Mesenchymal stem cell (in vitro differentiated cells and primary cell): Measurements from ENCODE around the gene PTPN20.

Experiments
- DNase-seq: peaks from one replicate; pipeline ENCODE4 v3.0.0-alpha.2; 2013
- H2AFZ ChIP-seq: one replicate; pipeline ENCODE4 v1.6.1; 2013; ENCODE audit warnings: low read depth, mild to moderate bottlenecking, control low read depth, inconsistent platforms, low read length, moderate library complexity
- H2AK5ac ChIP-seq: 2 replicates; pipeline ENCODE4 v1.6.1; 2013; ENCODE audit warnings: low read length, moderate library complexity, mild to moderate bottlenecking, inconsistent platforms; ENCODE audit not compliant: severe bottlenecking
- H2BK120ac ChIP-seq: one replicate; pipeline ENCODE4 v1.6.1; 2013; ENCODE audit warnings: low read depth, mild to moderate bottlenecking, inconsistent platforms, low read length, moderate library complexity
- H2BK12ac ChIP-seq, 2 experiments: one replicate each; pipeline ENCODE4 v1.6.1; 2013; ENCODE audit warnings: inconsistent platforms in 2 of 2, low read length in 2 of 2, mild to moderate bottlenecking in 2 of 2, moderate library complexity in 2 of 2, control low read depth in 1 of 2
- H2BK15ac ChIP-seq: one replicate; pipeline ENCODE4 v1.6.1; 2013; ENCODE audit warnings: mild to moderate bottlenecking, low read depth, inconsistent platforms; ENCODE audit not compliant: poor library complexity, severe bottlenecking
- H2BK5ac ChIP-seq: 2 replicates; pipeline ENCODE4 v1.6.1; 2013; ENCODE audit warnings: low read depth, mild to moderate bottlenecking, low read length, control low read depth, inconsistent platforms; ENCODE audit not compliant: poor library complexity, severe bottlenecking
- H3K14ac ChIP-seq, 2 experiments: one replicate each; pipeline ENCODE4 v1.6.1; 2013; ENCODE audit warnings: inconsistent platforms in 2 of 2, low read length in 2 of 2, control low read depth in 1 of 2, mild to moderate bottlenecking in 1 of 2, moderate library complexity in 1 of 2
- H3K18ac ChIP-seq, 2 experiments: one replicate each; pipeline ENCODE4 v1.6.1; 2013; ENCODE audit warnings: inconsistent platforms in 2 of 2, low read length in 2 of 2, control low read depth in 1 of 2, low read depth in 1 of 2, mild to moderate bottlenecking in 1 of 2
- H3K23ac ChIP-seq, 2 experiments: one replicate each; pipeline ENCODE4 v1.6.1; 2013; ENCODE audit warnings: inconsistent platforms in 2 of 2, low read length in 2 of 2, mild to moderate bottlenecking in 2 of 2, moderate library complexity in 2 of 2, control low read depth in 1 of 2
- H3K27ac ChIP-seq: 2 replicates; pipeline ENCODE4 v1.5.1; 2013; ENCODE audit warnings: mild to moderate bottlenecking, moderate library complexity, low read length, control low read depth, inconsistent platforms; ENCODE audit not compliant: poor library complexity, severe bottlenecking
- H3K27me3 ChIP-seq, 2 experiments: 2 replicates each; pipeline versions ENCODE4 v1.6.1 to v1.7.0; 2013; ENCODE audit warnings: low read length in 2 of 2, mild to moderate bottlenecking in 2 of 2, moderate library complexity in 2 of 2, control low read depth in 1 of 2, inconsistent platforms in 1 of 2; ENCODE audit not compliant: control insufficient read depth in 1 of 2, insufficient read depth in 1 of 2
- H3K36me3 ChIP-seq, 2 experiments: 2 replicates each; pipeline versions ENCODE4 v1.6.1 to v1.7.0; 2013; ENCODE audit warnings: low read length in 2 of 2, control low read depth in 1 of 2, inconsistent platforms in 1 of 2, low read depth in 1 of 2, mild to moderate bottlenecking in 1 of 2; ENCODE audit not compliant: insufficient read depth in 2 of 2, control insufficient read depth in 1 of 2
- H3K4ac ChIP-seq, 2 experiments: one replicate each; pipeline ENCODE4 v1.6.1; 2013; ENCODE audit warnings: inconsistent platforms in 2 of 2, low read length in 2 of 2, mild to moderate bottlenecking in 2 of 2, moderate library complexity in 2 of 2, control low read depth in 1 of 2, low read depth in 1 of 2
- H3K4me1 ChIP-seq: 2 replicates; pipeline ENCODE4 v1.6.1; 2013; ENCODE audit warnings: low read depth, low read length, control low read depth; ENCODE audit not compliant: control insufficient read depth, insufficient read depth
- H3K4me2 ChIP-seq: 2 replicates; pipeline ENCODE4 v1.6.1; 2013; ENCODE audit warnings: low read length, mild to moderate bottlenecking, inconsistent platforms; ENCODE audit not compliant: poor library complexity, severe bottlenecking
- H3K4me3 ChIP-seq, 2 experiments: 2 replicates each; pipeline versions ENCODE4 v1.5.1 to v1.7.0; 2013; ENCODE audit warnings: low read length in 2 of 2, mild to moderate bottlenecking in 2 of 2, control low read depth in 1 of 2, low read depth in 1 of 2; ENCODE audit not compliant: insufficient read depth in 1 of 2
- H3K79me1 ChIP-seq: replicated peaks from 2 replicates; pipeline ENCODE4 v1.6.1; 2013; ENCODE audit warnings: mild to moderate bottlenecking, control low read depth, low read length, inconsistent platforms; ENCODE audit not compliant: poor library complexity, severe bottlenecking
- H3K9ac ChIP-seq: 2 replicates; pipeline ENCODE4 v1.7.0; 2013; ENCODE audit warnings: mild to moderate bottlenecking, low read length, moderate library complexity
- H3K9me3 ChIP-seq: 2 replicates; pipeline ENCODE4 v1.7.0; 2013; ENCODE audit warnings: mild to moderate bottlenecking, low read length; ENCODE audit not compliant: control insufficient read depth
- H4K8ac ChIP-seq: one replicate; pipeline ENCODE4 v1.6.1; 2013; ENCODE audit warnings: inconsistent platforms, mild to moderate bottlenecking, low read length, moderate library complexity
- H4K91ac ChIP-seq: one replicate; pipeline ENCODE4 v1.6.1; 2013; ENCODE audit warnings: mild to moderate bottlenecking, low read length, inconsistent platforms
- WGBS: methylation state at CpG from one replicate; pipeline ENCODE4 v1.1.7; 2013; ENCODE audit warnings: mixed read lengths; 5-methylcytosine and 5-hydroxymethylcytosine counted together

PTPN20 gene

GRCh38 chr10:46998595-46998994 is 87.4 kb downstream of the PTPN20 start:
- 80% methylated on average over 2 of the region's 2 CpGs for WGBS
- H2BK12ac ChIP-seq, result no peak overlapping the region
- no peak overlapping the region for H3K9ac ChIP-seq
- no peak overlapping the region for H3K23ac ChIP-seq
- H2BK120ac ChIP-seq, result no peak overlapping the region
- no peak overlapping the region for H2AFZ ChIP-seq
- no peak overlapping the region for H3K18ac ChIP-seq
- no peak overlapping the region for H2BK15ac ChIP-seq
- H3K4ac ChIP-seq, result no peak overlapping the region
- no peak overlapping the region for H3K4me2 ChIP-seq
- no peaks in the 10 kb centered on the region for H3K36me3 ChIP-seq
- no peak for DNase-seq
- no peak overlapping the region for H4K91ac ChIP-seq
- no peak overlapping the region for H3K27ac ChIP-seq
- no peaks in the 10 kb centered on the region for H3K79me1 ChIP-seq
- no peak overlapping the region for H4K8ac ChIP-seq
- no peak overlapping the region for H2AK5ac ChIP-seq
- no peak overlapping the region for H2BK5ac ChIP-seq
- no peak overlapping the region for H3K4me3 ChIP-seq
- H3K4me1 ChIP-seq, result no peaks in the 10 kb centered on the region
- H3K9me3 ChIP-seq, result peaks cover 5% of the 10 kb centered on the region
- H3K14ac ChIP-seq, result no peak overlapping the region
- H3K27me3 ChIP-seq, result no peaks in the 10 kb centered on the region

GRCh38 chr10:46999217-46999616 is 88.0 kb downstream of the PTPN20 start:
- no peak for DNase-seq
- 70% methylated on average over 3 of the region's 3 CpGs for WGBS
- Histone ChIP-seq H2BK5ac (no peak overlapping the region), H3K4me3 (no peak overlapping the region), H2BK15ac (no peak overlapping the region), H3K27ac (no peak overlapping the region), H3K9me3 (peaks cover 5% of the 10 kb centered on the region), H2AFZ (no peak overlapping the region), H4K8ac (no peak overlapping the region), H2BK120ac (no peak overlapping the region), H3K36me3 (no peaks in the 10 kb centered on the region), H2AK5ac (no peak overlapping the region), H3K79me1 (no peaks in the 10 kb centered on the region), H3K4ac (no peak overlapping the region), H3K18ac (no peak overlapping the region), H3K14ac (no peak overlapping the region), H4K91ac (no peak overlapping the region), H3K27me3 (no peaks in the 10 kb centered on the region), H3K23ac (no peak overlapping the region), H2BK12ac (no peak overlapping the region), H3K4me1 (no peaks in the 10 kb centered on the region), H3K4me2 (no peak overlapping the region), H3K9ac (no peak overlapping the region)

DNA sequence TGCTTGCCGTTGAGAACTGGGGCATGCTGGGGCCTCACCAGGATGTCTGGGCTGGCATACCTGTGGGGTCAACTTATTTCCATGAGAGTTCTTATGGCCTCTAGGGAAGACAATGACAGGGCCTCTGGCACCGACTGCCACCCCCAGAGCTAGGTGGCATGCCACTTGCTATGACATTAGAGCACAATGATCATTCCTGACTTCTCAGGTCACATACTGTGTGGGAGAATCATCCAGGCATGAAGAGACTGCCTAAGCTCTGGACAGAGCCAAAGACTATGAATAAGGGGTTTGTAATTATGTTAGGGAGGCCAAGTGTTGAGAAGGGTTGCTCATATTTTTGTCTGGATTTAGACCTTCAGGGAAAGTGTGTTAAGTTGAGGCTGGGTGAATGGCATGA is 97.5 kb downstream of the PTPN20 start:
- WGBS, result 62% methylated on average over 2 of the region's 2 CpGs
- Histone ChIP-seq H2BK15ac (no peak overlapping the region), H3K4ac (no peak overlapping the region), H3K23ac (no peak overlapping the region), H2AFZ (no peak overlapping the region), H3K14ac (no peak overlapping the region), H2BK12ac (no peak overlapping the region), H3K4me1 (no peaks in the 10 kb centered on the region), H2BK120ac (no peak overlapping the region), H3K18ac (no peak overlapping the region), H3K4me2 (no peak overlapping the region), H3K79me1 (no peaks in the 10 kb centered on the region), H2AK5ac (no peak overlapping the region), H2BK5ac (no peak overlapping the region), H3K9me3 (no peaks in the 10 kb centered on the region), H3K27ac (no peak overlapping the region), H4K8ac (no peak overlapping the region), H3K4me3 (no peak overlapping the region), H4K91ac (no peak overlapping the region), H3K36me3 (no peaks in the 10 kb centered on the region), H3K27me3 (peaks cover 0 to 8% of the 10 kb centered on the region in 2 experiments), H3K9ac (no peak overlapping the region)
- no peak for DNase-seq

DNA sequence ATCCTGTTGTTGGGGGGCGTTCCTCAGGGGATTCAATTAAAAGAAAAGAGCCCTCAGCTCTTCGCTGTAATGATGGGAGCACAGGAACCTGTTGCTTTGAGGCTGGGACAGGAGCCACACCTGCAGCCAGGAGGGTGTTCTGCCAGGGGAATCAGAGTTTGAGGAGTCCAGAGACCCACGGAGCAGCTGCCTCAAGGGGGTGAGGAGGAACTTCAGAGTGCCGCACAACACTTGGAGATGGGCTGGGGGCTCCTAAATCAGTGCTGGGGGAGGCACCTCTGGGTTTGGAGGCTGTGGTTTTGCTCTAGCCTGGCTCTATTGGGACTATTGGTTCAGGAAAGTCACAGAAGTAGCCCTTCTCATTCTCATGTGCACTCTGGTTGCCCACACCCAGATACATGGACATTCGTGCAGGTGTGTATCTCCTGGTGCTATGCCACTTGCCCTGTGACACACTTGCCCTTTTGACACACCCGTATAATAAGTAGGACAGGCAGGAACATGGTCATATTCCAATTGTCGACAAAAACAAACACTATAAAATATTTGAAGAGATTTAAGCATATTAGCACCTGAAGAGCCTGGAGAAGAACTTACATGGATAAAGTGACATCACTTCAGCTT is 98.1 kb downstream of the PTPN20 start:
- H3K4me2 ChIP-seq, result no peak overlapping the region
- no peaks in the 10 kb centered on the region for H3K36me3 ChIP-seq
- no peak overlapping the region for H2AFZ ChIP-seq
- no peaks in the 10 kb centered on the region for H3K4me1 ChIP-seq
- H3K4me3 ChIP-seq, result no peak overlapping the region
- H2BK15ac ChIP-seq, result no peak overlapping the region
- H2BK5ac ChIP-seq, result no peak overlapping the region
- H3K79me1 ChIP-seq, result no peaks in the 10 kb centered on the region
- H3K14ac ChIP-seq, result no peak overlapping the region
- DNase-seq, result no peak
- H2BK120ac ChIP-seq, result no peak overlapping the region
- no peak overlapping the region for H3K4ac ChIP-seq
- H3K23ac ChIP-seq, result no peak overlapping the region
- H2BK12ac ChIP-seq, result no peak overlapping the region
- H3K27me3 ChIP-seq, result peaks cover 0 to 8% of the 10 kb centered on the region in 2 experiments
- no peak overlapping the region for H4K8ac ChIP-seq
- no peak overlapping the region for H2AK5ac ChIP-seq
- no peak overlapping the region for H3K18ac ChIP-seq
- H4K91ac ChIP-seq, result no peak overlapping the region
- H3K27ac ChIP-seq, result no peak overlapping the region
- 49% methylated on average over 4 of the region's 7 CpGs for WGBS
- no peaks in the 10 kb centered on the region for H3K9me3 ChIP-seq
- H3K9ac ChIP-seq, result no peak overlapping the region
